Measurements from ENCODE around the gene SLC39A11. TPM values are rescaled to one million over a fixed set of nuclear protein-coding genes. Genes with fewer than 3 reads are reported as not detected.
"Not testable (repeated sequence)": the region's sequence is repeated elsewhere in the genome, so short reads cannot be mapped to it uniquely, and the experiment has no call there.

The SLC39A11 gene
- total RNA-seq, 2 donors from 2014 or later: 18.1 to 20.1 TPM

- peaks cover 15% of the 10 kb centered on the region for H3K9me3 ChIP-seq (ENCODE audit: control insufficient read depth, low read length)
- Mint-ChIP-seq H3K4me3 (no peak overlapping the region), H3K9me3 (peaks cover 16% of the 10 kb centered on the region), H3K4me1 (peaks cover 22% of the 10 kb centered on the region), H3K27ac (no peak overlapping the region), H3K27me3 (ENCODE audit: insufficient read depth) (peaks cover 2% of the 10 kb centered on the region), H3K36me3 (ENCODE audit: low read depth) (no peaks in the 10 kb centered on the region)
- H3K36me3 ChIP-seq (ENCODE audit: control insufficient read depth, insufficient read depth, low read length): no peaks in the 10 kb centered on the region
- H3K27me3 ChIP-seq (ENCODE audit: control insufficient read depth, insufficient read depth, low read length, poor library complexity, severe bottlenecking): no peaks in the 10 kb centered on the region
- H3K9ac ChIP-seq (ENCODE audit: extremely low read depth, low read length, poor library complexity, severe bottlenecking): no peak overlapping the region
- no peak for DNase-seq
- TF ChIP-seq, protein P1, sequence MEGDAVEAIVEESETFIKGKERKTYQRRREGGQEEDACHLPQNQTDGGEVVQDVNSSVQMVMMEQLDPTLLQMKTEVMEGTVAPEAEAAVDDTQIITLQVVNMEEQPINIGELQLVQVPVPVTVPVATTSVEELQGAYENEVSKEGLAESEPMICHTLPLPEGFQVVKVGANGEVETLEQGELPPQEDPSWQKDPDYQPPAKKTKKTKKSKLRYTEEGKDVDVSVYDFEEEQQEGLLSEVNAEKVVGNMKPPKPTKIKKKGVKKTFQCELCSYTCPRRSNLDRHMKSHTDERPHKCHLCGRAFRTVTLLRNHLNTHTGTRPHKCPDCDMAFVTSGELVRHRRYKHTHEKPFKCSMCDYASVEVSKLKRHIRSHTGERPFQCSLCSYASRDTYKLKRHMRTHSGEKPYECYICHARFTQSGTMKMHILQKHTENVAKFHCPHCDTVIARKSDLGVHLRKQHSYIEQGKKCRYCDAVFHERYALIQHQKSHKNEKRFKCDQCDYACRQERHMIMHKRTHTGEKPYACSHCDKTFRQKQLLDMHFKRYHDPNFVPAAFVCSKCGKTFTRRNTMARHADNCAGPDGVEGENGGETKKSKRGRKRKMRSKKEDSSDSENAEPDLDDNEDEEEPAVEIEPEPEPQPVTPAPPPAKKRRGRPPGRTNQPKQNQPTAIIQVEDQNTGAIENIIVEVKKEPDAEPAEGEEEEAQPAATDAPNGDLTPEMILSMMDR (conservative IDR thresholded peaks at IDR 0.05): no peak
- H3K27ac ChIP-seq (ENCODE audit: low read depth, low read length): no peak overlapping the region
- peaks cover 4% of the 10 kb centered on the region for H3K4me1 ChIP-seq (ENCODE audit: control insufficient read depth, insufficient read depth, low read length)
- 94 to 100% methylated on average over 1 of the region's 1 CpG for WGBS, 2 experiments (ENCODE audit: insufficient coverage in 1 of 2, insufficient read length in 1 of 2)
- H3K4me3 ChIP-seq (ENCODE audit: low read length): no peak overlapping the region
These were observed 381.7 kb downstream of the SLC39A11 start for GRCh38 chr17:72710834-72711233.

DNA sequence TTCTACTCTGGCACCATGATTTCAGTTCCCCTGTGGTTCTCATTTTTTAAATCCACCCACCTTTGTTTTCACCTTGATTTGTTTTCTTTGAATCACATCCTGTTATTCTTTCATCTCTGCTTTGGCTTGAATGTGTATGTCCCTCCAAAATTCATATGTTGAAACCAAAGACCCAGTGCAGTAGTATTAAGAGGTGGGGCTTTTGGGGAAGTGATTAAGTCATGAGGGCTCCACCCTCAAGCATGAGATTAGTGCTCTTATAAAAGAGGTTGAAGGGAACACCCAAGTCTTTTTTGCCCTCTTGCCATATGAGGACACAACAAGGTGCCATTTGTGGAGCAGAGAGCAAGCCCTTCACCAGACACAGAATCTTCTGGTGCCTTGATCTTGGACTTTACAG lies 382.3 kb downstream of the SLC39A11 start:
- no peak overlapping the region for H3K4me3 ChIP-seq (ENCODE audit: low read length)
- H3K9me3 ChIP-seq (ENCODE audit: control insufficient read depth, low read length): peaks cover 15% of the 10 kb centered on the region
- DNase-seq: no peak
- no peak overlapping the region for H3K27ac Mint-ChIP-seq
- H3K36me3 ChIP-seq (ENCODE audit: control insufficient read depth, insufficient read depth, low read length): no peaks in the 10 kb centered on the region
- H3K9me3 Mint-ChIP-seq: peaks cover 16% of the 10 kb centered on the region
- TF ChIP-seq, protein P1 (conservative IDR thresholded peaks at IDR 0.05): no peak
- H3K4me1 Mint-ChIP-seq: peaks cover 23% of the 10 kb centered on the region
- H3K36me3 Mint-ChIP-seq (ENCODE audit: low read depth): no peaks in the 10 kb centered on the region
- peaks cover 2% of the 10 kb centered on the region for H3K27me3 Mint-ChIP-seq (ENCODE audit: insufficient read depth)
- no peak overlapping the region for H3K9ac ChIP-seq (ENCODE audit: extremely low read depth, low read length, poor library complexity, severe bottlenecking)
- H3K27ac ChIP-seq (ENCODE audit: low read depth, low read length): no peak overlapping the region
- H3K4me3 Mint-ChIP-seq: no peak overlapping the region
- H3K4me1 ChIP-seq (ENCODE audit: control insufficient read depth, insufficient read depth, low read length): peaks cover 4% of the 10 kb centered on the region
- no peaks in the 10 kb centered on the region for H3K27me3 ChIP-seq (ENCODE audit: control insufficient read depth, insufficient read depth, low read length, poor library complexity, severe bottlenecking)

- not testable (repeated sequence) for H3K4me3 Mint-ChIP-seq; H3K36me3 ChIP-seq (ENCODE audit: control insufficient read depth, insufficient read depth, low read length); H3K9ac ChIP-seq (ENCODE audit: extremely low read depth, low read length, poor library complexity, severe bottlenecking); H3K36me3 Mint-ChIP-seq (ENCODE audit: low read depth); H3K27me3 ChIP-seq (ENCODE audit: control insufficient read depth, insufficient read depth, low read length, poor library complexity, severe bottlenecking); H3K4me3 ChIP-seq (ENCODE audit: low read length); DNase-seq; H3K4me1 ChIP-seq (ENCODE audit: control insufficient read depth, insufficient read depth, low read length); H3K27ac Mint-ChIP-seq; H3K27ac ChIP-seq (ENCODE audit: low read depth, low read length); H3K27me3 Mint-ChIP-seq (ENCODE audit: insufficient read depth)
- WGBS, 2 experiments (ENCODE audit: insufficient coverage in 1 of 2, insufficient read length in 1 of 2): 96 to 97% methylated on average over 3 to 9 of the region's 9 CpGs
- peaks cover 23% of the 10 kb centered on the region for H3K4me1 Mint-ChIP-seq
- peaks cover 15% of the 10 kb centered on the region for H3K9me3 ChIP-seq (ENCODE audit: control insufficient read depth, low read length)
- H3K9me3 Mint-ChIP-seq: peaks cover 16% of the 10 kb centered on the region
These were observed 383.8 kb downstream of the SLC39A11 start for GRCh38 chr17:72708682-72709081.

- 94 to 100% methylated on average over 2 of the region's 2 CpGs for WGBS, 2 experiments (ENCODE audit: insufficient coverage in 1 of 2, insufficient read length in 1 of 2)
- TF ChIP-seq, protein P1 (conservative IDR thresholded peaks at IDR 0.05): no peak
These were observed 384.6 kb downstream of the SLC39A11 start for GRCh38 chr17:72707881-72708280.

More at GRCh38 chr17:72707881-72708280, 384.6 kb downstream of the SLC39A11 start:
- H3K9me3 Mint-ChIP-seq: peaks cover 16% of the 10 kb centered on the region
- Histone ChIP-seq H3K27me3 (ENCODE audit: control insufficient read depth, insufficient read depth, low read length, poor library complexity, severe bottlenecking) (no peaks in the 10 kb centered on the region), H3K9ac (ENCODE audit: extremely low read depth, low read length, poor library complexity, severe bottlenecking) (no peak overlapping the region), H3K4me1 (ENCODE audit: control insufficient read depth, insufficient read depth, low read length) (peaks cover 4% of the 10 kb centered on the region), H3K27ac (ENCODE audit: low read depth, low read length) (no peak overlapping the region), H3K36me3 (ENCODE audit: control insufficient read depth, insufficient read depth, low read length) (no peaks in the 10 kb centered on the region), H3K9me3 (ENCODE audit: control insufficient read depth, low read length) (peaks cover 15% of the 10 kb centered on the region), H3K4me3 (ENCODE audit: low read length) (no peak overlapping the region)
- no peaks in the 10 kb centered on the region for H3K36me3 Mint-ChIP-seq (ENCODE audit: low read depth)
- DNase-seq: no peak
- no peak overlapping the region for H3K27ac Mint-ChIP-seq
- H3K27me3 Mint-ChIP-seq (ENCODE audit: insufficient read depth): peaks cover 2% of the 10 kb centered on the region
- peaks cover 20% of the 10 kb centered on the region for H3K4me1 Mint-ChIP-seq
- H3K4me3 Mint-ChIP-seq: no peak overlapping the region
